ENCODE data around the gene SBNO2.
"Not testable (repeated sequence)": the region's sequence is repeated elsewhere in the genome, so short reads cannot be mapped to it uniquely, and the experiment has no call there.

The SBNO2 gene

GRCh38 chr19:1130771-1131717 lies 43.0 kb downstream of the SBNO2 start:
- Mint-ChIP-seq H3K4me1 (ENCODE audit: low read depth) (peaks cover 34% of the 10 kb centered on the region), H3K36me3 (ENCODE audit: low read depth) (peaks cover 8% of the 10 kb centered on the region), H3K9me3 (no peaks in the 10 kb centered on the region), H3K4me3 (peak overlapping the region; percentile 87), H3K27ac (peak overlapping the region; percentile 86), H3K27me3 (no peaks in the 10 kb centered on the region)

DNA sequence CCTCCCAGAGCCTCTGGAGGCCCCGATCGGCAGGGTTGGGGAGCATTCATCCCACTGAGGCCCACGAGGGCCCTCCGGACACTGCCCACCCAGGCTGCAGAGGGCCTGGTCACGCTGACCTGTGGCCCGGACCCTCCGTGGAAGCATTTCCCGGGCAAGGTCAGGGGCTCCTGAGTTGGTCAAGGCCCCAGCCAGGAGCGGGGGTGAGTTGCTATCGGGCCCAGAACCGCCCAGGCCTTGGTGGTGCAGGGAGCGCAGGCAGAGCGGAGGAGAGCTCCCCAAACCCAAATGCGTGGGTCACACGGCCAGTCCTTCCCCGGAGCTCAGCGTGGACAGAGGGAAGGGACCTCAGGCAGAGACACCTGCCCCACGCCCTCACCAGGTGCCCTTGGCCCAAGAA lies 44.5 kb downstream of the SBNO2 start:
- H3K27me3 Mint-ChIP-seq: no peaks in the 10 kb centered on the region
- no peak overlapping the region for H3K27ac Mint-ChIP-seq
- H3K36me3 Mint-ChIP-seq (ENCODE audit: low read depth): peaks cover 8% of the 10 kb centered on the region
- peak overlapping the region; percentile 87 for H3K4me3 Mint-ChIP-seq
- H3K9me3 Mint-ChIP-seq: no peaks in the 10 kb centered on the region
- peaks cover 34% of the 10 kb centered on the region for H3K4me1 Mint-ChIP-seq (ENCODE audit: low read depth)

GRCh38 chr19:1129084-1129483 lies 45.0 kb downstream of the SBNO2 start:
- peaks cover 34% of the 10 kb centered on the region for H3K4me1 Mint-ChIP-seq (ENCODE audit: low read depth)
- H3K27ac Mint-ChIP-seq: not testable (repeated sequence)

DNA sequence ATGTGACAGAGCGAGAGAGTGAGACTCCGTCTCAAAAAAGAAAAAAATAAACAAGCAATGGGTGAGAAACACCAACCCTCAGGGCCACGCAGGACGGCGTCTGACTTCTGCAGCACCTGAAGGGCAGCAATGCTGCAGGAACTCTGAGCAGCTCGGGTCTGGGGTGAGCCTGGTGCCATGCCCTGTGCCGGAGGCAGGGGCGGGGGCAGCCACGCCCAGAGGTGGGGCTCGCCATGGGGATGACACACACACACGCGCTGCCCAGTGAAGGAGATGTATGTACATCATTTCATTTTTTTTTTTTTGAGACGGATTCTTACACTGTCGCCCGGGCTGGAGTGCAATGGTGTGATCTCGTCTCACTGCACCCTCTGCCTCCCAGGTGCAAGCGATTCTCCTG lies 46.0 kb downstream of the SBNO2 start:
- H3K4me3 Mint-ChIP-seq: no peak overlapping the region

More at GRCh38 chr19:1129084-1129483, 45.0 kb downstream of the SBNO2 start:
- not testable (repeated sequence) for H3K27me3 Mint-ChIP-seq; H3K4me3 Mint-ChIP-seq; H3K9me3 Mint-ChIP-seq; H3K36me3 Mint-ChIP-seq (ENCODE audit: low read depth)

DNA sequence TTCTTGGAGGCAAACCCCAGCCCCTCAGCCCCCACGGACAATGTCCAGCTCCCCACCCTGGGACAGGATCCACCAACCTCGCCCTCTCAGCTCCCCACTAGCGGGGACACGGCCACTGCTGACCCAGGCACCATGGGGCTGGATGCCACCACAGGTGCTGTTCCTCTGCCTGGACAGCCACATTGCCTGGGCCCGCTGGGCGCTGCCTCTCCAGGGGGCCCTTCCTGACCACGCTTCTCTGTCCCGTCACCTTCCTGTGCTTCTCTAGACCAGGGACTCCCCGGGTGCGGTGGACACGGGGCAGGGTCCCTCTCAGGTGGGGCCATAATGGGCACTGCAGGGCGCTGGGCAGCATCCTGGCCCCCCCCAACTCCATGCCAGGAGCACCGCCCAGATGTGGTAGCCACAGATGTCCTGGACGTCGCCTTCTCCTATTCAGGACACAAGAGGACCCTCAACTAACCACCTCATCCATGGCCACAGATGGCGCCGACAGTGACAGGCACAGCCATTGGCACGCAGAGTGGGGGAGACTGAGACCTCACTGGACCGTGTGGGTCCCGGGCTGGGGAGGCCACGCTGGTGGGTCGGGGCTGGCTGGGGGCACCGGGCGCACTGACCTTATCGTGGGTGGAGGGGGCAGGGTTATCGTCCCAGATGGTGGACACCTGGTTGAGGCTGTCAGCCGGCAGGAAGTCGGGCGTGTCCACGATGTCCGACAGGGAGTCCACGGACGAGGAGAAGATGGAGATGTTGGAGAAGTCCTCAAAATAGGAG lies 46.9 kb downstream of the SBNO2 start:
- H3K9me3 Mint-ChIP-seq: no peaks in the 10 kb centered on the region
- H3K4me3 Mint-ChIP-seq: no peak overlapping the region
- no peaks in the 10 kb centered on the region for H3K27me3 Mint-ChIP-seq
- peaks cover 16% of the 10 kb centered on the region for H3K36me3 Mint-ChIP-seq (ENCODE audit: low read depth)
- H3K4me1 Mint-ChIP-seq (ENCODE audit: low read depth): peaks cover 28% of the 10 kb centered on the region
- no peak overlapping the region for H3K27ac Mint-ChIP-seq

More for the DNA sequence above, 46.0 kb downstream of the SBNO2 start:
- no peak overlapping the region for H3K27ac Mint-ChIP-seq
- H3K27me3 Mint-ChIP-seq: no peaks in the 10 kb centered on the region
- H3K4me1 Mint-ChIP-seq (ENCODE audit: low read depth): peaks cover 28% of the 10 kb centered on the region
- peaks cover 11% of the 10 kb centered on the region for H3K36me3 Mint-ChIP-seq (ENCODE audit: low read depth)
- H3K9me3 Mint-ChIP-seq: no peaks in the 10 kb centered on the region

GRCh38 chr19:1125601-1126467 lies 48.2 kb downstream of the SBNO2 start:
- Mint-ChIP-seq H3K36me3 (ENCODE audit: low read depth) (peaks cover 25% of the 10 kb centered on the region), H3K27ac (no peak overlapping the region), H3K4me3 (no peak overlapping the region), H3K4me1 (ENCODE audit: low read depth) (peaks cover 23% of the 10 kb centered on the region), H3K9me3 (no peaks in the 10 kb centered on the region), H3K27me3 (no peaks in the 10 kb centered on the region)

- H3K36me3 Mint-ChIP-seq (ENCODE audit: low read depth): peaks cover 26% of the 10 kb centered on the region
- no peaks in the 10 kb centered on the region for H3K9me3 Mint-ChIP-seq
- no peak overlapping the region for H3K4me3 Mint-ChIP-seq
- H3K4me1 Mint-ChIP-seq (ENCODE audit: low read depth): peaks cover 9% of the 10 kb centered on the region
- H3K27me3 Mint-ChIP-seq: no peaks in the 10 kb centered on the region
- no peak overlapping the region for H3K27ac Mint-ChIP-seq
Observed at GRCh38 chr19:1123885-1124677, 50.0 kb downstream of the SBNO2 start.

DNA sequence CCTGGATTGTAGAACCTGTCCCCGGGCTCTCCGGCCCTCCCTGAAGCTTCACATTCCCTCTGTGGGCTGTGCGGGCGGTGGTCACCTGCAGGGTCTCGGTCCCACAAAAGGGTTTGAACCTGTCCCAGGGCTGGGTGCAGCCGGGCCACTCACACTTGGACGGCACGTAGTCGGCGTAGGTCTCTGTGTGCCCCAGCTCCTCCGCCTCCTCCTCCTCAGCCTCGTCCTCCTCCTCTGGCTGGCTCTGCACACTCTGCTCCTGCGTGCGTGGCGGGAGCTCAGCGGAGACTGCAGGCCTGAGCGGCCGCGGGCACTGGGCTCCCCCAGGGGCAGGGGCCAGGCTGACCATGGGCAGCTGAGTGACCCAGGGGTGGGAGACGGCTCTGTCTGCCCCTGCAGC lies 50.7 kb downstream of the SBNO2 start:
- Mint-ChIP-seq H3K36me3 (ENCODE audit: low read depth) (peaks cover 27% of the 10 kb centered on the region), H3K27ac (no peak overlapping the region), H3K27me3 (no peaks in the 10 kb centered on the region), H3K9me3 (no peaks in the 10 kb centered on the region), H3K4me3 (no peak overlapping the region), H3K4me1 (ENCODE audit: low read depth) (peaks cover 9% of the 10 kb centered on the region)

- Mint-ChIP-seq H3K36me3 (ENCODE audit: low read depth) (peaks cover 30% of the 10 kb centered on the region), H3K9me3 (no peaks in the 10 kb centered on the region), H3K4me1 (ENCODE audit: low read depth) (peaks cover 8% of the 10 kb centered on the region), H3K27me3 (no peaks in the 10 kb centered on the region), H3K4me3 (no peak overlapping the region), H3K27ac (no peak overlapping the region)
Observed at GRCh38 chr19:1122972-1123363, 51.1 kb downstream of the SBNO2 start.

DNA sequence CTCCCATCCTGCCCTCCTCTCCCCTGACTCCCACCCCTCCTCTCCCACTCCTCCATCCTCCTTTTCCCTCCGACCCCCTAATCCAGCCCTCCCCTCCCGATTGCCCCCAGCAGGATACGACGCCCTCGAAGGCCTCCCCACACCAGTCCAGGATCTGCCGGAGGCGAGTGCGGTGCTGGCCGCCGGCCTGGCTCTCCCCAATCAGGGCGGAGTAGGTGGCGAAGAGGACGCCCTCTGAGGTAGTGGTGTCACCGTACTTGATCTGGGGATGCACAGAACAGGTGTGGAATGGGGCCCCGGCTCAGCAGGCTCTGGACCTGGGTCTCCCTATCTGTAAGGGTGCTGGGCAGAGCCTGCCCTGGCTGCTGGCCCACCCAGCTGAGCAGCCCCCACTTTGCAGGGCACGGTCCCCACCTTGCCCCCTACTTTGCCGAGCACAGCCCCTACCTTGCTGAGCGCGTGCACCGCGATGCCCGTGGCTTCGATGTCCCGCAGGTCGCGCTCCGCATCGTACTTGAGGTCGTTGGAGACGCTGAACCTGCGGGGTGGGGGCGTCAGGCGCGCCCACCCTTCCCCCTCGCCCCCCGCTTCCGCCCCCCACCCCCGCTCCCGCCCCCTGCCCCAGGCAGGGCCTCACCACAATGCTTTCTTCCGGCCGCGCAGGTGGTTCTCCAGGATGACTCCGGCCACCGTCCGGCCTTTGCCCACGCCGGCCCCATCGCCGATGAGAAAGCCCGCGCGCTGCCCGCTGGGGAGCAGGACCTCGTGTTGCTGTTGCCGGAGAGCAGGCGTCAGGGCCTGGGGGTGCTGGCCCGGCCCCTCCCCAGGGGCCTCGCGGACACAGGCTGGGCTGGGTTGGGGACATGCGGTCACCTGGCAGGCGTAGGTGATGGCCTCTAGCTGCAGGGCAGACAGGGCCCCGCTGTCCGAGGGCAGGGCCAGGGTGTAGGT lies 51.8 kb downstream of the SBNO2 start:
- peaks cover 24% of the 10 kb centered on the region for H3K36me3 Mint-ChIP-seq (ENCODE audit: low read depth)
- no peaks in the 10 kb centered on the region for H3K27me3 Mint-ChIP-seq
- no peaks in the 10 kb centered on the region for H3K9me3 Mint-ChIP-seq
- H3K27ac Mint-ChIP-seq: no peak overlapping the region
- no peak overlapping the region for H3K4me3 Mint-ChIP-seq
- peaks cover 5% of the 10 kb centered on the region for H3K4me1 Mint-ChIP-seq (ENCODE audit: low read depth)

DNA sequence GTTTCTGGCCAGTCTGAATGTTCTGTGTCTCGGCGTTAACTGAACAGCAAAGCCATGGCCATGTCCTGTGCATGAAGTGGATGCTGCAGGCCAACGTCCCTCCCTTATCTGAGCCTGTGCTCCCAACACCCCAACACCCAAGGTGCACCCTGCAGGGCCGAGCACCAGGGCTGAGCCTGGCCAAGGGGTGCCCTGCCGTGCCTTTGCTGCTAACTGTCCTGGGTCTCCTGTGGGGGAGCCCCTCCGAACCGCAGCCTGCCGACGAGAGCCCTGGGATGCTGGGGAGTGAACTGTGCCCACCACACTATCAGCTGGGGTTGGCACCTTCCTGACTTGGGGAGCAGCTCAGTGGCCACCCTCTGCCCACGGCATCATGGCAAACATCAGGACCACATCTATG lies 52.7 kb downstream of the SBNO2 start:
- Mint-ChIP-seq H3K4me1 (ENCODE audit: low read depth) (no peaks in the 10 kb centered on the region), H3K27me3 (no peaks in the 10 kb centered on the region), H3K4me3 (no peak overlapping the region), H3K27ac (no peak overlapping the region), H3K36me3 (ENCODE audit: low read depth) (peaks cover 23% of the 10 kb centered on the region), H3K9me3 (no peaks in the 10 kb centered on the region)

- Mint-ChIP-seq H3K4me1 (ENCODE audit: low read depth) (no peaks in the 10 kb centered on the region), H3K27me3 (no peaks in the 10 kb centered on the region), H3K4me3 (no peak overlapping the region), H3K27ac (no peak overlapping the region), H3K9me3 (no peaks in the 10 kb centered on the region), H3K36me3 (ENCODE audit: low read depth) (peaks cover 23% of the 10 kb centered on the region)
Observed at GRCh38 chr19:1119475-1120217, 54.4 kb downstream of the SBNO2 start.

GRCh38 chr19:1118999-1119398 lies 55.1 kb downstream of the SBNO2 start:
- Mint-ChIP-seq H3K4me3 (no peak overlapping the region), H3K27me3 (no peaks in the 10 kb centered on the region), H3K27ac (no peak overlapping the region), H3K36me3 (ENCODE audit: low read depth) (peaks cover 23% of the 10 kb centered on the region), H3K9me3 (no peaks in the 10 kb centered on the region), H3K4me1 (ENCODE audit: low read depth) (no peaks in the 10 kb centered on the region)

Measured in stimulated activated naive CD8-positive, alpha-beta T cell treated with anti-CD3 and anti-CD28 coated beads, Interleukin-15, Interleukin-2, amounts not matched to agents 100 ng/mL and 50 ng/mL, for 24 hours (primary cell).